ENCODE measurements around the gene CHAF1B. TPM values are rescaled to one million over a fixed set of nuclear protein-coding genes. Genes with fewer than 3 reads are reported as not detected.
"Not testable (repeated sequence)": the region's sequence is repeated elsewhere in the genome, so short reads cannot be mapped to it uniquely, and the experiment has no call there.

The CHAF1B gene
- 1.2 TPM for total RNA-seq
- long read RNA-seq, full-length matches to known transcripts = 5 of 8 reads
- long read RNA-seq, partial matches to known transcripts = 1 of 8 reads
- long read RNA-seq, other reads (novel, unspliced or antisense) = 2 of 8 reads

DNA sequence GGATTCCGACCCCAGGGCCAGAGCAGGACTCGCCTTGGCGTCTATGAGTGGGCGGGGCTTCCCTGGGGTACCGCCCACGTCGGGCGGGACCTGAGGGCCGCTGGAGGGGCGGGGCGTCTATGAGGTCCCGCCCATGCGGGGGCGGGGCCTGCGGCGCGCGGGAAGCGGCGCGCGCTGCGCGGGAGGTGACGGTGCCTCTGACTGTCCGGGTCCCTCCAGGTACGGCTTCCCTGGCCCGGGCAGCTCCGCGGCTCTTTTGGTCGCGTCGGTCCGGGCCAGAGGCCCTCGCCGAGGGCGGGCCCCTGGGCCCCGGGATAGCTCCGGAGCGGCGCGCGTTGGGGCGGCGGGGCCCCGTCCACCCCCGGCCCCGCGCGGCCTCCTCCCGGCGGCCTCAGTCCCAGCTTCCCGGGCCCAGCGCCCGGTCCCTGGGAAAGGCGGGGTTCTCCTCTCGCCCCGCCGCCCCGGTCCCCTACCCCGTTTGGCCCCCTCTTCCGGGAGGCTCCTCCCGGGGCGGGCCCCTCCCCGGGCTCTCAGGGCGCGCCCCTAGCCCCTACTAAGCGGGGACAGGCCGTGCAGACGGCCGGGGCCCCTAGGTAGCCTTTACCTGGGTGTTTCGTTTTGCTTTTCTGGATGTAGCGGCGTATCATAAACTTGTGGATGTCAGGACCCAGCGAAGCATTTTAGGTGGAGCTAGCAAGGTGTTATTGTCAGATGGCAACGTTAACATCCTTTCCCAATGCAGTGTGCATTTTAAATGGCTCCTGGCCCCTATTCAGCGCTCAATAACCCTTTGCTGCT is at the start of gene CHAF1B:
CHAF1B (plus strand) TSS at position 160 of the 798 bp plus-strand sequence. CDS start 745 bp downstream, outside the sequence.
- peak; percentile 92 for DNase-seq (ENCODE audit: low spot score)

DNA sequence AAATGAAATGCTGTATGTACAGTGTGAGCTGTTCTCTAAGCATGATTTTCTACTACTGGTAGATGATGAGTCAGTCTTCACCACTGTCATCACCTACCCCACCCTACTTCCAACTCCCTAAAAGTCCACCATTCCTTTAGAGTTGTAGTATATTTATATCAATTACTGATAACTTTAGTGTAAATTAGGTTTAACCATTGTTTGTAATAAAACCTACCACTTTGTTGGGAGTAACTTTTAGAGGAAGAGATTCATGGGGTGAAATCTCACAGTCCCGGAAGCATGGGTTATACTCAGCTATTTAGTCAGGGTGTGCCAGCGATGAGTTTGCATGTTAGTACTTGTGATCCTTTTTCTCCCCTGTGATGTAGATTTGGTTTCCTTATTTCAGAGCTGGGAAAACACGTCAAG is 48.1 kb upstream of the CHAF1B start:
- DNase-seq (ENCODE audit: low spot score) = no peak

DNA sequence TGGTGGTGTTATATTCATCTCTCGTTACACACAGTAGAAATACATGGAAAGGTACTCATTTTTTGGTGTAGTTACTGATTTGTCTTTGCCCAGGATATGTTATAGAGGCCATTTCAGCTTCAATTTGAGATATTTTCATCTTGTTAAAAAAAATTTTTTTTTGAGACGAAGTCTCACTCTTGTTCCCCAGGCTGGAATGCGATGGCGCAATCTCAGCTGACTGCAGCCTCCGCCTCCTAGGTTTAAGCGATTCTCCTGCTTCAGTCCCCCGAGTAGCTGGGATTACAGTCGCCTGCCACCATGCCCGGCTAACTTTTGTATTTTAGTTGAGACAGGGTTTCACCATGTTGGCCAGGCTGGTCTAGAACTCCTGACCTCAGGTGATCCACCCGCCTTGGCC is 46.2 kb upstream of the CHAF1B start:
- DNase-seq (ENCODE audit: low spot score) = no peak

DNA sequence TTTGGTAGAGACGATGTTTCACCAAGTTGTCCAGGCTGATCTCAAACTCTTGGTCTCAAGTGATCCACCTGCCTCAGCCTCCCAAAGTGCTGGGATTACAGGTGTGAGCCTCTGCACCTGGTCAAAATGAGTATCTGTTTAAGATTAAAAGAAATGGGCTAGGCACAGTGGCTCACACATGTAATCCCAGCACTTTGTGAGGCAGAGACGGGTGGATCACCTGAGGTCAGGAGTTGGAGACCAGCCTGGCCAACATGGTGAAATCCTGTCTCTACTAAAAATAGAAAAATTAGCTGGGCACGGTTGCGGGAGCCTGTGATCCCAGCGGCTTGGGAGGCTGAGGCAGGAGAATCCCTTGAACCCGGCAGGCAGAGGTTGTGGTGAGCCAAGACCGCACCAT is 42.6 kb upstream of the CHAF1B start:
- DNase-seq (ENCODE audit: low spot score) = not testable (repeated sequence)

DNA sequence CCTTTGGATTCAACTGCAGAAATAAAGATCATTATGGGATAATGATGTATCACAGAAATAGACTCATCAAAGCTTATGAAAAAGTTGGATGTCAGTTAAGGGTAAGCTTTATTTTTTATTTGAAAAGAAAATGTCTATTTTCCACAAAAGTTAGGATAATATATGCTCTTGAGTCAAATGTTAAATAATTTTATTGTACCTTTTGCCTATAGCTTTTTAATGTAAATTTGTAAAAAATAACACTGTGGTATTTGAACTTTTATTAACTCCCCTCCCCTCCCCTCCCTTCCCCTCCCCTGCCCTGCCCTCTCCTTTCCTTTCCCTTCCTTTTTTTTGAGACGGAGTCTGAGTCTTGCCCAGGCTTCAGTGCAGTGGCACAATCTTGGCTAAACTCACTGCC is 40.3 kb upstream of the CHAF1B start:
- DNase-seq (ENCODE audit: low spot score) = no peak

DNA sequence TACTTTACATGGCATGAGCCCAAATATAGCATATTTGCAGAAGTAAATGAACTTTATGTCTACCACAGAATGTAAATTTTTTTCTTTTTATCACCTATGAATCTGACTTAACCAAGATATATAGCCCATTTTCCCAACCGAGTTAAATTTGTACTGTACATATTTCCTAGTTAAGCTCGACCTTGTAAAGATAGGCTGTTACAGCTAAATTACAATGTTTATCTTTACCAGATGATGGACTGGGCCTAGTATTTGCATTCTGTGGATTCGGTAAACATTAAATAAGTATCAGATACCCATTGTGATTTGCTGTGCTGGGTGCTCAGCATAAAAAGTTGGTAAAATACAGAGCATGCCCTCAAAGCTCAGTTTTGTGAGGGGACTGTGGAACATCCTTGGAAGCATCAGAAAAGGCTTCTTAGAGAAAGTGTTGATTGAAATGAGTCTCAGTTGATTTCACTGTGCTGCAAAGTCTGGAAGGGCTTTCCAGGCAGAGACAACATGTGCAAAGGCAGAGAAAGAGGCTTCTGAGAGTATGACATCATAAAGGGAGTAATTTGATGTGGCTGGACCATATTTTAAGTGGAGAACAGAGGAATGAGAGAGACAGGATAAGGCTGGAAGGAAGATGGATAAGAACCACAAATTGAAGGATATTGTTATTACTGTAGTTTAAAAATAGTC is 37.8 kb upstream of the CHAF1B start:
- DNase-seq (ENCODE audit: low spot score) = no peak

DNA sequence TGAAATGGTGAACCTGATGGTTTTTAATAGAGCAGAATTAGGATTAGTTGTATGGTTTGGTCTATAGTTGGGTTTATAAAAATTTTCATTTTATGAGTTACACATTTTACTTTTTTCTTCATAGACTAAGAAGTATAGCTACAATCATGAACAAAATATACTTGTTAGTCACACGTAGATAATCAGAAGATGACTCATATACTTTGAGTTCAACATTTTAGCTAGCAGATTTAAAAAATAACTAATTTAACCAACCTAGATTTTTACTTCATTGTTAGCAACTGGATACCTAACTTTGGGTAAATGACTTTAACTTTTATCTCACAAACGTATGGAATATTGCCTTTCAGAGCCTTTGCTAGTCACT is 37.2 kb upstream of the CHAF1B start:
- no peak for DNase-seq (ENCODE audit: low spot score)

DNA sequence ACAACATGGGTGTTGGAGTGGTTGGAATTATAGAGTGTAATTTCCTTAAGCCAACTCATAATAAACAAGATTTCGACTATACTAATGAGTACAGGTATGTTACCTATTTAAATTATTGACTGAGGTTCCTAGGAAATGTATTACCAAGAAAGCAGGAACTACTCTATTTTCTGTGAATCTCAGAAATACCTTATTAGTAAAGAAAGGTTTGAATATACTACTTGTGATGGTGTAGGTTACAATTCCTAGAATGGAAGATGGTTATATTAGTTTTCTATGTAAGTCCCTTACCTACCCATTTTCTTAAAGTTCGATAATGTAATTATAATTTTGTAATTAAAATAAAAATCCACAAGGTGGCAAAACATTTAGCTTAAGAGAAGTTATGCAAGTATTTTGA is 35.9 kb upstream of the CHAF1B start:
- no peak for DNase-seq (ENCODE audit: low spot score)

DNA sequence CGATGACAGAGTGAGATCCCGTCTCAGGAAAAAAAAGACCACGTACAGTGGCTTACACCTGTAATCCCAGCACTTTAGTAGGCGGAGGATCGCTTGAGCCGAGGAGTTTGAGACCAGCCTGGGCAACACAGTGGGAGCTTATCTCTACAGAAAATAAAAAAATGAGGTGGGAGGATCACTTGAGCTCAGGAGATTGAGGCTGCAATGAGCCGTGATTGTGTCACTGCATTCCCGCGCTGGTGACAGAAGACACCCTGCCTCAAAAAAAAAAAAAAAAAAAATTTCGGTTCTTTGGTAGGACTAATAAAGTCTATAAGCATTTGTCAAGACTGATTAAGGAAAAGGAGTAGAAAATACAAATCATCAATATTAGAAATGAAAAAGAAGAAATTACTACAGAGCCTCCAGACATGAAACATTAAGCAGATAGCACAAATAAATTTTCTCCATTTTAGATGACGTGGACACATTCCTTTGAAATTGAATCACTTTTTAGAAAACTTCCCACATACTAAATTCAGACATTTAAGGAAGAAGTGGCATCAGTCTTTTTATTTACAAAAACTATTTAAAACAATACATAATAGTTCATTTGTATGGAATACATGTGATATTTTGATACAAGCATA is 34.8 kb upstream of the CHAF1B start:
- no peak for DNase-seq (ENCODE audit: low spot score)

DNA sequence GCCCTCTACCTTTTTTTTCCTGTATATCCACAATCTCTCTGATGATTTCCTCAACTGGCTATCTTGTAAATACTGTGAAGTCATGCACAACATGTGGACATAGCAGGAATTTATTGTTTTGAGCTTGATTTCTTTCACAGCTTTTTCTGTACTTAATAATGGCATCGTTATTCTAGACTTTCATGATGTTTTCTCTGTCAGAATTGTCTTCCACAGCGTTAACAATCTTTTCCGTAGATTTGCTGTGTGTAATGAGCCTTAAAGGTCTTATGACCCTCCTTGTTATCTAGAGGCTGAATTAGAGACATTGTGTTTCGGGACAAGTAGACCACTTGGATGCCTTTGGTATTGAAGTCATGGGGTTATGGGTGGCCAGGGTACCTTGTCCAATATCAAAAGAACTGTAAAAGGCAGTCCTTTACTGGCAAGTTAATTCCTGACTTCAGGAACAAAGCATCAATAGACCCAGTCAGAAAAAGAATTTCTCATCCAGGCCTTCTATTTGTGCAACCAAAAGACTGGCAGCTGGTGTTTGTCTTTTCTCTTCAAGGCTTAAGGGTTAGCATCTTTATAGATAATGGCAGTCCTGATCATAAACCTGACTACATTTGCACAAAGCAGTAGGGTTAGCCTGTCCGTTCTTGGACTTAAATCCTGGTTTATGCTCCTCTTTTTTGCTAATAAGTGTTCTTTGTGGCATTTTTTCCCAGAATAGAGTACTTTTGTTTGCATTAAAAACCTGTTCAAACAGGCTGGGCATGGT is 30.1 kb upstream of the CHAF1B start:
- no peak for DNase-seq (ENCODE audit: low spot score)

DNA sequence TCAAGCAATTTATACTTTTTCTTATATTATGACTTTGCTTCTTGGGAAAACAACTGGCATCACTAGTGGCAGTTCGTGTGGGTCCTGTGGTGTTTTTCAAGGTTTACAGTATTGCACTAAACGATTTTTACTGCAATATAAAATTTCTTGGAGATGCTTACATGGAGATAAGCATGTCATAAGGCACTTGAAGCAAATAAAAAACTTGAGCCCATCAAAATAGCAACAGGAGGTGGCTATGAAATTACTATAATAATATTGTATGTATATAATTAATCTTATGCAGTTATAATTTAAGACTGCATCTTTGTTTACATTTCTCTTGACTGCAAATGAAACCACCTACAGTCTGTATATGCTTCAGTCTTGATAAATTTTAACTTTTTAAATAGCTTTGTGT is 29.3 kb upstream of the CHAF1B start:
- DNase-seq (ENCODE audit: low spot score) = no peak

DNA sequence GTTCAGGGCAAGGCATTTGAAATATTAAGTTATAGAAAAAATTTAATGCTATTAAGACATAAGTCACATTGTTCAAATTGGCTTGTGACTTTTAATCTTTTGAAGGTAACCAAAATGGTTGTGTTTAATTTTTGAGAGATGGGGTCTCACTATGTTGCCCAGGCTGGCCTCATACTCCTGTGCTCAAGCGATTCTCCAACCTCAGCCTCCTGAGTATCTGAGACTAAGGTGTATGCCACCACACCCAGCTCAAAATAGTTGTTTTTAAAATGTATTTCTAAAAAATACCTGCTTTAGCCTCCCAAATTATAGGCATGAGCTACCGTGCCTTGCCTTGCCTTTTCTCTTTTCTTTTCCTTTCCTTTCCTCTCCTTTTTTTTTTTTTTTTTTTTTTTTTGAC is 26.0 kb upstream of the CHAF1B start:
- no peak for DNase-seq (ENCODE audit: low spot score)

DNA sequence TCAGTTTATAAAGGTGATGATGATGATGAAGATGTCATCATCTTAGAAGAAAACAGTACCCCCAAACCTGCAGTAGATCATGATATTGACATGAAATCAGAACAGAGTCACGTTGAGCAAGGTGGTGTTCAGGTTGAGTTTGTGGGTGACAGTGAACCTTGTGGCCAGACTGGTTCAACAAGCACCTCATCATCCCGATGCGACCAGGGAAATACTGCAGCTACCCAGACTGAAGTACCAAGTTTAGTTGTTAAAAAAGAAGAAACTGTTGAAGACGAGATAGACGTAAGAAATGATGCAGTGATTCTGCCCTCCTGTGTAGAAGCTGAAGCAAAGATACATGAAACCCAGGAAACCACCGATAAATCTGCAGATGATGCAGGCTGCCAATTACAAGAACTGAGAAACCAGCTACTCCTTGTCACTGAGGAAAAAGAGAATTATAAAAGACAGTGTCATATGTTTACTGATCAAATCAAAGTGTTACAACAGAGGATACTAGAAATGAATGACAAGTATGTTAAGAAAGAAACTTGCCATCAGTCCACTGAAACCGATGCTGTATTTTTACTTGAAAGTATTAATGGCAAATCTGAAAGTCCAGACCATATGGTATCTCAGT is 16.0 kb upstream of the CHAF1B start:
- no peak for DNase-seq (ENCODE audit: low spot score)

DNA sequence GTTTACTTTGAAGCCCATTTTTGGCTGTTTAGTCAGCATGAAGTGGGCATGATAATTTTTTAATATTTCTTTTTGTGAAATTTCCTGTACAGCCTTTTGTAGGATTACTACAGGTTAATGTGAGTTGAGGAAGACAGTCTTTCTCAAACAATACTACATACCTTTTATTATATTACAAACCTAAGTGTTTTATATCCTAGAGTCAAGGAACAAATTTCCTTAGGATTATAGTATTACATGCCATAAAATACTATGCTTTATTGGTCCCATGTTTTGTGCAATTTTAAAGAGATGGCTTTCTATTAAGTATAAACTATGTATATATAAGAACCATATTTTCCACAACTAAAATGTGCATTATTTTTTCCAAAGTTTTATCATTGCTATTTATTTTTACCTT is 9.2 kb upstream of the CHAF1B start:
- no peak for DNase-seq (ENCODE audit: low spot score)

DNA sequence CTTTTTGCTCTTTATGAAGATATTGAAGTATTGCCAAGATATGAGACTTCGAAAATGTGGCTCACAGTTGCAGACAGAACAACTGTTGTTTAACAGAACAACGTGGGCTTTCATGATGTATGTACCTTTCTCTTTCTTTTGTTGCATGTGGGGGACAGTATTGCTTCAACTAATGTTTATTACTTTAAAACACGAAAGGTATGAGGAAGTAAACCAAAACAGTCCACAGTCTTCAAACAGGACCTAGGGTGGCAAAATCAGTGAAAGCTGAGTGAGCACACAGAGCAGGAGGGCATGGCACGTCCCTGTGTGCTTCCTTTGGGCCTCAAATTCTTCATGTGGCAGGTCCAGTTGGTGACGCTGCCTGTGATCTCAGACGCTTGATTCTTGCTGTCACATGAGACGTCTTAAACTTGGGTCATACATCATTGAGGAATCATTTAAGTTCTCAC is 7.8 kb upstream of the CHAF1B start:
- DNase-seq (ENCODE audit: low spot score) = no peak

DNA sequence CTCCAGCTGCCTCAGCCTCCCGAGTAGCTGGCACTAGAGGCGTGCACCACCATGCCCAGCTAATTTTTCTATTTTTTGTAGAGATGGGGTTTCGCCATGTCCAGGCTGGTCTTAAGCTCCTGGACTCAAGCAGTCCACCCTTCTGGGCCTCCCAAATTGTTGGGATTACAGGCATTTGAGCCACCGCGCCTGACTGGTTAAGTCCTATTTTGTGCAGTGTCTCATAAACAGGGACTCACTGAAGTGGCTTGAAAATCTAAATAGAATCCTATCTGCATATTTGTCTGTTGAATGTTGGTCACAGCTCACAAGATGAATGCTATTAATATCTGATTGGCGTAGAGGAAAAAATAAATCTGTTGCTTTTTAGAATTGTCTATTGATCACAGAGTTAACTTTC is 5.9 kb upstream of the CHAF1B start:
- no peak for DNase-seq (ENCODE audit: low spot score)

DNA sequence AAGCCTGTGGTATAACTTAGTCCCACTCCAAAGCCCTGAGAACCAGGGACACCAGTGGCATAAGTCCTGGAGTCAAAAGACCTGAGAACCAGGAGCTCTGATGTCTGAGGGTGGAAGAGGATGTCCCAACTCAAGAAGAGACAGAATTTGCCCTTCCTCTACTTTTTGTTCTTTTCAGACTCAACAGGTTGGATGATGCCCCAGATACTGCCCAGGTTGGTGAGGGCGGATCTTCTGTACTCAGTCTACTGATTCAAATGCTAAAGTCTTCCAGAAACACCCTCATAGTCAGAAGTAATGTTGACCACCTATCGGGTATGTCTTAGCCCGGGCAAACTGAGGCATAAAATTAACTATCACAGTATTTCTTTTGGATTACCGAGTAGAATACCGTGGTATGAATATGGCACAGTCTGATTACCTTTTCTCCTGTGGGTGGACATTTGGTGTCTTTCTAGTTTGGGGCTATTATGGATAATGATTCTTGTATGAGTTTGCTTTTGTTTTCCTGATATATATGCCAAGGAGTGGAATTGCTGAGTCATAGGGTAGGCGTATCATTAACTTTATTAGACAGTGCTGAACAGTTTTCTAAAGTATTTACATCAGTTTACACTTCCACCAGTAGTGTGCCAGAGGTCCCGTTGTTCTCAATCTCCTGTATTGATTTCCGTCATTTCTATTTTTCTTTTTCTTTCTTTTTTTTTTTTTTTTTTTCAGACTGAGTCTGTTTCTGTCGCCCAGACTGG is 3.2 kb upstream of the CHAF1B start:
- DNase-seq (ENCODE audit: low spot score) = no peak

DNA sequence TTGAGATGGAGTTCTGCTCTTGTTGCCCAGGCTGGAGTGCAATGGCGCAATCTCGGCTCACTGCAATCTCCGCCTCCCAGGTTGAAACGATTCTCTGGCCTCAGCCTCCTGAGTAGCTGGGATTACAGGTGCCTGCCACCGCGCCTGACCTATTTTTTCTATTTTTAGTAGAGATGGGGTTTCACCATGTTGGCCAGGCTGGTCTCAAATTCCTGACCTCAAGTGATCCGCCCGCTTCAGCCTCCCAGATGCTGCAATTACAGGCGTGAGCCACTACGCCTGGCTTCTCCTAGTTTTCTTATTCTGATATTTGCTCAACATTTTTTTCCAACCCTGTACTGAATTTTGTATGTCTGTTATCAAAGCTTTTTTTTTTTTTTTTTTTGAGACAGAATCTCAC is 2.5 kb upstream of the CHAF1B start:
- not testable (repeated sequence) for DNase-seq (ENCODE audit: low spot score)

DNA sequence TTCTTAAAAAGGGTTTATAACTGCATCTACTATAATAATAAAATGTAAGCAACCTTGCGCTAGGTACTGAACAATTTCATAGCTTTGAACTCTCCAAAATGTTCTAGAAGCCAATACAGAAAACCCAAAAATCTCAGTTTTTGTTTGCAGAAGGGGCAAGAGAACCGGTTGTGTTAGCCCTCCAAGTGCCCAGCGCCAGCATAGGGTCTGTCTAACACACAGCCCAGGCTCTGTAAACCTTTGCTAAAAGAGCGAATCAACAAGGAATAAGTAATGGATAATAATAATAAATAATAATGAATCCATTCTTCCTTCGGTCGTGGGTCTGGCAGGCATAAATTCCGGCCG is 333 bp upstream of the CHAF1B start:
- DNase-seq (ENCODE audit: low spot score) = no peak

DNA sequence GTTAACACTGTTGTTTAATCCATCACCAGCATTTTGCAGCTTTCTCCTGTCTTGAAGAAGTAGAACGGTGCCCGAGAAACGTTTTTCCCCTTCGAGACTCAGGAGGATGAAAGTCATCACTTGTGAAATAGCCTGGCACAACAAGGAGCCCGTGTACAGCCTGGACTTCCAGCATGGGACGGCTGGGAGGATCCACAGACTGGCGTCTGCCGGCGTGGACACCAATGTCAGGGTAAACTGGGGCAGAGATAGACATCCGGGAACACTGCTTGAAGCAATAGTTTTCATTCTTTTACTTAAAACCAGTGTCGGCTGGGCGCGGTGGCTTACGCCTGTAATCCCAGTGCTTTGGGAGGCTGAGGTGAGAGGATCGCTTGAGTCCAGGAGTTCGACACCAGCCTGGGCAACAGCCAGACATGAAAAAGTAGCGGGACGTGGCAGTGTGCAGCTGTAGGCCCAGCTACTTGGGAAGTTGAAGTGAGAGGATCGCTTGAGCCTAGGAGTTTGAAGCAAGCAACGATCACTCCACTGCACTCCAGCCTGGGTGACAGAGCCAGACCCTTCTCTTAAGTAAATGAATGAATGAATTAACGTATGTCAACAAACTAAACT is 945 bp downstream of the CHAF1B start:
- no peak for DNase-seq (ENCODE audit: low spot score)

Data from mesenteric fat pad (tissue), 1 donor.